Epithelial cell of esophagus (primary cell): Measurements from ENCODE around the gene RAB4B.
"Not testable (repeated sequence)": the region's sequence is repeated elsewhere in the genome, so short reads cannot be mapped to it uniquely, and the experiment has no call there.

Experiments used
- DNase-seq: peaks from one replicate; pipeline ENCODE4 v3.0.0; 2010; ENCODE audit warnings: low read depth
- H3K4me3 ChIP-seq: 2 replicates; pipeline ENCODE4 v1.5.1; 2011; ENCODE audit warnings: mild to moderate bottlenecking, low read length, control low read depth
- TF ChIP-seq, protein P1 (sequence below): IDR thresholded peaks from 2 replicates; pipeline ENCODE4 v1.5.1; 2011; ENCODE audit warnings: low read depth, mild to moderate bottlenecking, low read length, control low read depth, inconsistent platforms; ENCODE audit not compliant: insufficient read depth; ENCODE audit errors: missing control alignments

Gene RAB4B

DNA sequence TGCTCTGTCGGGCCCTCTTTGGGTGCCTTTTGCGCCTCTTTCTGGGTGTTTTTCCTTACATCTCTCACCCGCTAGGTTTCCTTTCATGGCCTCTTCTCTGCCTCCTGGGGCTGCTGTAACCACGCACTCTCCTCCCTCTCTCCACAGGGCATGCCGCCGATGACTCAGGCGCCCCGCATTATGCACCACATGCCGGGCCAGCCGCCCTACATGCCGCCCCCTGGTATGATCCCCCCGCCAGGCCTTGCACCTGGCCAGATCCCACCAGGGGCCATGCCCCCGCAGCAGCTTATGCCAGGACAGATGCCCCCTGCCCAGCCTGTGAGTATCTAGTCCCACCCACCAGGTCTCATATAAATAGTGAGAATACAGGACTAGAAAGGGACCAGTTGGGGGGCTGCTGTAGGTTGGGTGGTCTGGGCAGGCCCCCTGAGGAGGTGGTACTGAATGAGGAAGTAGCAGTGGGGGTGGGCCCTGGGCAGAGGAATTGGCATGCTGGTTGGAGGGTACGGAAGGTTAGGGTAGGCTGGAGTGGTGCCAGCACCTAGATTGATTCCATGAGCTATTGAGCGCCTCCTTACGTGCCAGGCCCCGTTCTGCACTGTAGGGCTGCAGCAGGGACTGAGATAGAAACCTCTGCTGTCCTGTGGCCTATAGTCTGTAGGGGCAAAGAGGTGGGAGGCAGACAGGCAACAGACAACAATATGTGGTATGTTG, 15.1 kb upstream of the RAB4B start:
- no peak for DNase-seq
- TF ChIP-seq, protein P1, sequence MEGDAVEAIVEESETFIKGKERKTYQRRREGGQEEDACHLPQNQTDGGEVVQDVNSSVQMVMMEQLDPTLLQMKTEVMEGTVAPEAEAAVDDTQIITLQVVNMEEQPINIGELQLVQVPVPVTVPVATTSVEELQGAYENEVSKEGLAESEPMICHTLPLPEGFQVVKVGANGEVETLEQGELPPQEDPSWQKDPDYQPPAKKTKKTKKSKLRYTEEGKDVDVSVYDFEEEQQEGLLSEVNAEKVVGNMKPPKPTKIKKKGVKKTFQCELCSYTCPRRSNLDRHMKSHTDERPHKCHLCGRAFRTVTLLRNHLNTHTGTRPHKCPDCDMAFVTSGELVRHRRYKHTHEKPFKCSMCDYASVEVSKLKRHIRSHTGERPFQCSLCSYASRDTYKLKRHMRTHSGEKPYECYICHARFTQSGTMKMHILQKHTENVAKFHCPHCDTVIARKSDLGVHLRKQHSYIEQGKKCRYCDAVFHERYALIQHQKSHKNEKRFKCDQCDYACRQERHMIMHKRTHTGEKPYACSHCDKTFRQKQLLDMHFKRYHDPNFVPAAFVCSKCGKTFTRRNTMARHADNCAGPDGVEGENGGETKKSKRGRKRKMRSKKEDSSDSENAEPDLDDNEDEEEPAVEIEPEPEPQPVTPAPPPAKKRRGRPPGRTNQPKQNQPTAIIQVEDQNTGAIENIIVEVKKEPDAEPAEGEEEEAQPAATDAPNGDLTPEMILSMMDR, result no peak

DNA sequence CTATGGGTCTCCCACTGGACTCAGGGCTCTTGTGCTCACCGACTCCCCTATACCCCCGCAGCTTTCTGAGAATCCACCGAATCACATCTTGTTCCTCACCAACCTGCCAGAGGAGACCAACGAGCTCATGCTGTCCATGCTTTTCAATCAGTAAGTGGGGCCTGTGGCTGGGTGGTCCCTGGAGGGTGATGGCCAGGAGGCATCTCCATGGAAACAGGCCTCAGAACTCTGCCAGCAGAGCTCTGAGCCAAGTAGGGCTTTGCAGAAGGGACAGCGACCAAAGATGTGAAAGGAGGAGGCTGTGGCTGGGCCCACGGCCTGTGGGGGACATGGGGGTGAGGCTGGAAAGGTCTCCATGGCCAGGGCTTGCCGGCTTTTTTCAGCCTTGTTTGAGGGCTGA, 14.5 kb upstream of the RAB4B start:
- TF ChIP-seq, protein P1, result no peak
- H3K4me3 ChIP-seq, result no peak overlapping the region
- no peak for DNase-seq

More for the DNA sequence above, 15.1 kb upstream of the RAB4B start:
- no peak overlapping the region for H3K4me3 ChIP-seq

DNA sequence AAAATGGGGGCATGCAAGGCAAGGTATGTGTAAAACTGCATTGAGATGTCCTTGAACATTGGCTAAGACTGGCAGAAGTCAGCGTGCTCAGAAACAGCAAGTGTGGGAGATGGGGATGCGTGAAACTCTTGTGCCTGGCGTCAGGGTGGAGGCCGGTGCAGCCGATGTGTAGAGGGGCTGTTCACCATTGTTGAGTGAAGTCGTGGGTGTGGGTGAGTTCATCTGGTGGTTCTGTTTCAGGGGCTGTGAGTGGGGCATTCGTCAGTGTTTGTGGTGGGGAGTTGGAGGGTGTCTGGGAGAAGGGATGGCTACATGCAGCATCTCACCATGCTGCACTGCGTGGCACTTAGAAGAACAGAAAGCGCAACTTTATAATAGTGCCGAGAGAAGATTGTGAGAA, 14.1 kb upstream of the RAB4B start:
- H3K4me3 ChIP-seq, result no peak overlapping the region
- no peak for DNase-seq
- TF ChIP-seq, protein P1, result no peak

DNA sequence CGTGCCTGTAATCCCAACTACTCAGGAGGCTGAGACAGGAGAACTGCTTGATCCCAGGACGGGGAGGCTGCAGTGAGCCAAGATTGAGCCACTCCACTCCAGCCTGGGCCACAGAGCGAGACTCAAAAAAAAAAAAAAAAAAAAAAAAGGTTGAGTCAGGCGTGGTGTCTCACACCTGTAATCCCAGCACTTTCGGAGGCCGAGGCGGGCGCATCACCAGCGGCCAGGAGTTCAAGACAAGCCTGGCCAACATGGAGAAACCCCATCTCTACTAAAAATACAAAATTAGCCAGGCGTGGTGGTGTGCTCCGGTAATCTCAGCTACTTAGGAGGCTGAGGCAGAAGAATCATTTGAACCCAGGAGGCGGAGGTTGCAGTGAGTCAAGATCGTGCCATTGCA, 11.7 kb upstream of the RAB4B start:
- not testable (repeated sequence) for DNase-seq, H3K4me3 ChIP-seq

DNA sequence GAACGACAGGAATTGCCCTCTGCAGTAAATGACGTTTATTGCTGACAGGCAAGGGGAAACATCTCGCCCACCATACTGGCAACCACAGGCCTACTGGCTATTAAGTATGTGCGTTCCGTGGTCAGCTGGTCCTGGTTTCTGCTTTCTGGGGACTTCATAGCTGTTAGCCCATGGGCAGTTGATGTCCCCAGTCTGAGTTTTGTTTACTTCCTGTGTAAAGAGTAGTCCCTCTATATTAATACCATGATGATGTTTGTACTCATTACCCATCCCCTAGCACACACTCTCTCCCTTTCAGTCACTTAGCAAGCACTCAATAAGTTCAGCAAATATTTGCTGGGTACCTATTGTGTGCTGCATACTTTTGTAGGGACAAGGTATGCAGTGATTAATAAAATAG, 9.2 kb upstream of the RAB4B start:
- TF ChIP-seq, protein P1, result no peak
- DNase-seq, result no peak
- no peak overlapping the region for H3K4me3 ChIP-seq

DNA sequence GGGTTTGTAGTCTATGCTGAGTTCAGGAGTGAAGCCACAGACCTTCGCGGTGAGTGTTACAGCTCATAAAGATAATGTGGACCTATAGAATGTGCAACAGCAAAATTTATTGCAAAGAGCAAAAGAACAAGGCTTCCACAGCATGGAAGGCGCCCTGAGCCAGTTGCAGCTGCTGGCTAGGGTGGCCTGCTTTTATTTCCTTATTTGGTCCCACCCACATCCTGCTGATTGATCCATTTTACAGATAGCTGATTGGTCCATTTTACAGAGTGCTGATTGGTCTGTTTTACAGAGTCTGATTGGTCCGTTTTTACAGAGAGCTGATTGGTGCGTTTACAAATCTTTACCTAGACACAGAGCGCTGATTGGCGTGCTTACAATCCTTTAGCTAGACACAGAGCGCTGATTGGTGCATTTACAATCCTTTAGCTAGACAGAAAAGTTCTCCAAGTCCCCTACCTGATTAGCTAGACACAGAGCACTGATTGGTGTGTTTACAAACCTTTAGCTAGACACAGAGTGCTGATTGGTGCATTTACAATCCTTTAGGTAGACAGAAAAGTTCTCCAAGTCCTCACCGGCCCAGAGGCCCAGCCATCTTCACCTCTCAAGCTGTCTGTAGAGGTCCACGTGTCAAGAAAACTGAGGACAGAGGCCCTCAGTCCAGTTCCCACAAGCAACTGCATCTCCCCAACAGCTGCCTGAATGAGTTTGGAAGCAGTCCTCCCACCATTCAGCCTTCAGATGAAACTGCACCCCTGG, 6.8 kb upstream of the RAB4B start:
- not testable (repeated sequence) for DNase-seq, H3K4me3 ChIP-seq

DNA sequence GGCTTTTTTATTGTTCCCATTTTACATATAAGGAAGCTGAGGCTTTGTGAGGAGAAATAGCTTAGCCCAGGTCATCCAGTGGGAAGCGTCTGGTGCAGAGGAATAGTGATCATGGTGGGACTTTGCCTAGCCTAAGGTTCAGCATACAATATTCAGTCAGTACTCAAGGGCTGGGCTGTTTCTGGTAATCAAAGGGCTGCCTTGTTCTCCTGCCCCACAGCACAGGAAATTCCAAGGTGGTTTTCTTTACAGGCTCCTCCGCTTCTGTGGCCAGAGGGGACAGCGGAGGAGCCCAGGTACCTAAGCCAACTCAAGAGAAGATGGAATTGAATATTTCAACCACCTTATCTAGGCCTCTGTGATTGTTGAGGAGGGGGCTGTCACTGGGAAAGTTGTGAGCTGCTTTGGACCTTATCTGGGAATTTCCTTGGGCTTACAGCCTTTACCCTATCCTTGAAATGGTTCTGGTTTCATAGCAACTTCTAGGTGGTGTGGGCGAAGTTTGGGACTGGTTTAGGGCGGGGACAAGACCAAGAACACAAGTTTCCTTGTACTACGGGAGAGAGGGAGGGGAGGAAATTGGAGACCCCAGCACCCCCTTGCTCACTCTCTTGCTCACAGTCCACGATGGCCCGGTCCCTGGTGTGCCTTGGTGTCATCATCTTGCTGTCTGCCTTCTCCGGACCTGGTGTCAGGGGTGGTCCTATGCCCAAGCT, 3.0 kb upstream of the RAB4B start, which contains the start of gene MIA:
Gene MIA, plus strand, starts transcription at position 606 of the 716 bp plus-strand sequence. Its CDS starts 22 bp downstream, at position 628.
- DNase-seq, result peak; percentile 18
- TF ChIP-seq, protein P1, result no peak
- no peak within 1 kb of the TSS for H3K4me3 ChIP-seq
